ENCODE data around the gene NELL1. TPM values are rescaled to one million over a fixed set of nuclear protein-coding genes. Genes with fewer than 3 reads are reported as not detected.

The NELL1 gene
- total and polyA plus RNA-seq, 2 donors (not counting 3 experiments of a cell fraction or from before 2014, with no cell fraction given) = not detected

DNA sequence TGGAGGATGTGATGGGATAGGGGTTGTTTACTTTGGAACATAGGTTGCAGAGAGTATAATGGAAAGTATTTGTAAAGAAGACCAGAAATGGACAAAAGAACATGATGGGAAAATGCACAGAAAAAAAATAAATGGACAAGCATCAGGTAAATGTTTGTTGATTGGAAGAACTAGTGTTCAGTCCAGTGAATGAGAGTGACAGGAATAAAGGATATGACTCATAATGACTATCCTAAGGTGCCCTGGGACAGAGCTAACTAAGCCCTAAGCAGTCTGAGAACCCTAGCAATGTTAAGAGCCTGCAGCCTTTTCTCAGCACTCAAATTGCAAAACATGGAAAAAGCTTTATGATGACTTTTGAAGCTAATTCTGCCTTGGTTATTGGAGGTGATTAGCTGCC lies 790.7 kb downstream of the NELL1 start:
- ChIA-PET POLR2A (no interaction called here), CTCF (no interaction called here)
- H4K20me1 ChIP-seq (replicated peaks; ENCODE audit: control insufficient read depth, extremely low read depth, insufficient read depth, low read length) = no peaks in the 10 kb centered on the region
- H3K9me3 ChIP-seq (replicated peaks; ENCODE audit: control insufficient read depth, insufficient read depth, low read length) = peaks cover 3% of the 10 kb centered on the region
- no peaks in the 10 kb centered on the region for H3K27me3 ChIP-seq (ENCODE audit: control insufficient read depth in 2 of 2, insufficient read depth in 2 of 2, low read length in 2 of 2)
- TF ChIP-seq JUN (IDR thresholded peaks at IDR 0.05; ENCODE audit: borderline replicate concordance, insufficient read depth, insufficient read length, low read depth) (no peak), POLR2AphosphoS5 (IDR thresholded peaks at IDR 0.05; ENCODE audit: insufficient read depth, low read depth, low read length) (no peak), GATA2 (IDR thresholded peaks at IDR 0.05; ENCODE audit: insufficient read depth, insufficient read length, low read depth, low read length) (no peak)
- DNase-seq (ENCODE audit: low read depth, low spot score) (no peak), FAIRE-seq (no peak)
- dilution Hi-C loops (cut with MboI; ENCODE audit: extremely low pct_ligation_motif_present, low sequenced_read_pairs) = no loop called here
- no peaks in the 10 kb centered on the region for H3K9me1 ChIP-seq (replicated peaks; ENCODE audit: control insufficient read depth, extremely low read depth, insufficient read depth, low read length)
- intact Hi-C loops (cut with micrococcal nuclease) = no loop called here
- no TSS peak for BruUV-seq (replicated peaks)
- no peak overlapping the region for H2AFZ ChIP-seq (ENCODE audit: low read depth, low read length)
- no peaks in the 10 kb centered on the region for H3K36me3 ChIP-seq (ENCODE audit: control insufficient read depth in 2 of 2, extremely low read depth in 1 of 2, insufficient read depth in 2 of 2, low read length in 2 of 2)
- H3K9ac ChIP-seq (replicated peaks; ENCODE audit: extremely low read depth, insufficient read depth, low read length) = no peak overlapping the region
- H3K4me3 ChIP-seq (replicated peaks in 1 of 3; ENCODE audit: insufficient read depth in 1 of 3, low read depth in 1 of 3, low read length in 3 of 3) = no peak overlapping the region
- no peaks in the 10 kb centered on the region for H3K79me2 ChIP-seq (ENCODE audit: control insufficient read depth, insufficient read depth, low read length)
- no peak overlapping the region for H3K27ac ChIP-seq (ENCODE audit: insufficient read depth, low read depth, low read length)
- no peaks in the 10 kb centered on the region for H3K4me1 ChIP-seq (ENCODE audit: control insufficient read depth, extremely low read depth, insufficient read depth, low read length)
- H3K4me2 ChIP-seq (ENCODE audit: insufficient read depth, low read length) = no peak overlapping the region

DNA sequence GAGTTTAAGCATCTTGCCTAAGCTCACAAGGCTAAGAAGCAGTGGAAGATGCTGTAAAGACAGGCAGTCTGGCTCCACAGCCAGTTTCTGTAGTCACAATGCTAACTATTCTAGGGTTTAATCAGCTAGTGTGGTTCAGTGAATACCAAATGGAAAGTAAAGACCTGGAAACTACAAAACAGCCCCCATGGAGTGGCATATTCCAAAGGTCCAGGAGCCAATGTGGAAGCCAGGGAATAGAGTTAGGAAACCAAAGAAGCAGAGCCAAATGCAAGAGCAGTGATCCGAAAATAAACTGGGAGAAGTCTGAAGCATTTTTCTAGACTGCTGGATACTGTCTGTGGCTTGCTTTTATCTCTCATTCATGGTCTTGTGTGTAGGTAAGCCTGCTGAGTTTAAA lies 792.3 kb downstream of the NELL1 start:
- dilution Hi-C loops (cut with MboI; ENCODE audit: extremely low pct_ligation_motif_present, low sequenced_read_pairs) = no loop called here
- Histone ChIP-seq H3K9me1 (replicated peaks; ENCODE audit: control insufficient read depth, extremely low read depth, insufficient read depth, low read length) (no peaks in the 10 kb centered on the region), H3K27ac (ENCODE audit: insufficient read depth, low read depth, low read length) (no peak overlapping the region), H2AFZ (ENCODE audit: low read depth, low read length) (no peak overlapping the region), H3K36me3 (ENCODE audit: control insufficient read depth in 2 of 2, extremely low read depth in 1 of 2, insufficient read depth in 2 of 2, low read length in 2 of 2) (no peaks in the 10 kb centered on the region), H3K27me3 (ENCODE audit: control insufficient read depth in 2 of 2, insufficient read depth in 2 of 2, low read length in 2 of 2) (no peaks in the 10 kb centered on the region), H4K20me1 (replicated peaks; ENCODE audit: control insufficient read depth, extremely low read depth, insufficient read depth, low read length) (no peaks in the 10 kb centered on the region), H3K9ac (replicated peaks; ENCODE audit: extremely low read depth, insufficient read depth, low read length) (no peak overlapping the region), H3K79me2 (ENCODE audit: control insufficient read depth, insufficient read depth, low read length) (no peaks in the 10 kb centered on the region), H3K4me1 (ENCODE audit: control insufficient read depth, extremely low read depth, insufficient read depth, low read length) (no peaks in the 10 kb centered on the region), H3K4me3 (replicated peaks in 1 of 3; ENCODE audit: insufficient read depth in 1 of 3, low read depth in 1 of 3, low read length in 3 of 3) (no peak overlapping the region), H3K9me3 (replicated peaks; ENCODE audit: control insufficient read depth, insufficient read depth, low read length) (peaks cover 5% of the 10 kb centered on the region), H3K4me2 (ENCODE audit: insufficient read depth, low read length) (no peak overlapping the region)
- FAIRE-seq (no peak), DNase-seq (ENCODE audit: low read depth, low spot score) (no peak)
- TF ChIP-seq CTCF (IDR thresholded peaks at IDR 0.05; ENCODE audit: extremely low read depth in 1 of 2, insufficient read depth in 1 of 2, low read depth in 1 of 2, low read length in 2 of 2) = no peak
- TF ChIP-seq GATA2 (IDR thresholded peaks at IDR 0.05; ENCODE audit: insufficient read depth, insufficient read length, low read depth, low read length) = no peak
- no peak for TF ChIP-seq MYC (IDR thresholded peaks at IDR 0.05; ENCODE audit: low read depth, low read length)
- TF ChIP-seq FOS (IDR thresholded peaks at IDR 0.05; ENCODE audit: borderline replicate concordance, insufficient read depth, low read length) = no peak
- TF ChIP-seq POLR2A (IDR thresholded peaks at IDR 0.05; ENCODE audit: low read depth, low read length) = no peak
- TF ChIP-seq POLR2AphosphoS5 (IDR thresholded peaks at IDR 0.05; ENCODE audit: insufficient read depth, low read depth, low read length) = no peak
- TF ChIP-seq MAX (IDR thresholded peaks at IDR 0.05; ENCODE audit: insufficient read depth, insufficient read length) = no peak
- ChIA-PET POLR2A (no interaction called here), CTCF (no interaction called here)
- no TSS peak for BruUV-seq (replicated peaks)
- intact Hi-C loops (cut with micrococcal nuclease) = no loop called here

Measured in endothelial cell of umbilical vein (primary cell).